DMS153 treated with DMSO at 0.1 percent for 48 hours (cell line): Measurements from ENCODE around the gene PLA2G2D.

Experiments used
- DNase-seq: peaks from one replicate; lab custom pipeline; 2025; ENCODE audit not compliant: unreplicated experiment; lab: John Stamatoyannopoulos, UW

Gene PLA2G2D

GRCh38 chr1:20089328-20090077 lies 29.8 kb downstream of the PLA2G2D start:
- no peak for DNase-seq

- no peak for DNase-seq
Measured at GRCh38 chr1:20087668-20088067, 31.7 kb downstream of the PLA2G2D start.

GRCh38 chr1:20086800-20087199 lies 32.5 kb downstream of the PLA2G2D start:
- DNase-seq: no peak

- no peak for DNase-seq
Measured at GRCh38 chr1:20083178-20083944, 36.0 kb downstream of the PLA2G2D start.

GRCh38 chr1:20082772-20083171 lies 36.6 kb downstream of the PLA2G2D start:
- no peak for DNase-seq

- DNase-seq: no peak
Measured at GRCh38 chr1:20081353-20081810, 38.0 kb downstream of the PLA2G2D start.

GRCh38 chr1:20080441-20081352 lies 38.6 kb downstream of the PLA2G2D start:
- no peak for DNase-seq

GRCh38 chr1:20079661-20080305 lies 39.6 kb downstream of the PLA2G2D start:
- DNase-seq: no peak

GRCh38 chr1:20078711-20079110 lies 40.6 kb downstream of the PLA2G2D start:
- no peak for DNase-seq

GRCh38 chr1:20078171-20078651 lies 41.1 kb downstream of the PLA2G2D start:
- DNase-seq: no peak

GRCh38 chr1:20076710-20077461 lies 42.5 kb downstream of the PLA2G2D start:
- DNase-seq: no peak

- DNase-seq: no peak
Measured at GRCh38 chr1:20076223-20076622, 43.1 kb downstream of the PLA2G2D start.

- no peak for DNase-seq
Measured at GRCh38 chr1:20075345-20075744, 44.0 kb downstream of the PLA2G2D start.

- DNase-seq: no peak
Measured at GRCh38 chr1:20074725-20075171, 44.6 kb downstream of the PLA2G2D start.

GRCh38 chr1:20074055-20074724 lies 45.1 kb downstream of the PLA2G2D start:
- DNase-seq: no peak

GRCh38 chr1:20073256-20073655 lies 46.1 kb downstream of the PLA2G2D start:
- DNase-seq: no peak

- DNase-seq: no peak
Measured at GRCh38 chr1:20072771-20073170, 46.6 kb downstream of the PLA2G2D start.

GRCh38 chr1:20071416-20071815 lies 47.9 kb downstream of the PLA2G2D start:
- no peak for DNase-seq

- DNase-seq: no peak
Measured at GRCh38 chr1:20070357-20070756, 49.0 kb downstream of the PLA2G2D start.
